Effector memory CD8-positive, alpha-beta T cell (primary cell): Measurements from ENCODE around the gene KCNQ1OT1.
A peak's percentile ranks its signal among the peaks of the same experiment; 100 is the strongest.

Experiments used
- ATAC-seq: fragments of 150-1000 bp; cut with Tn5 transposase; replicated peaks from 2 replicates; pipeline ENCODE4 v1.10.0; 2021; ENCODE audit warnings: mild to moderate bottlenecking, moderate library complexity
- DNase-seq, 3 experiments: peaks; one replicate each; pipeline ENCODE4 v3.0.0; 2021
- H3K27ac Mint-ChIP-seq, 2 donors: one replicate each; pipeline ENCODE4 v1.8.0; 2022; ENCODE audit warnings: mild to moderate bottlenecking in 2 of 2, mixed read lengths in 2 of 2, moderate library complexity in 2 of 2
- H3K27me3 Mint-ChIP-seq, 2 donors: one replicate each; pipeline ENCODE4 v1.8.0; 2022; ENCODE audit warnings: mixed read lengths in 2 of 2
- H3K36me3 Mint-ChIP-seq: one replicate; pipeline ENCODE4 v1.8.0; 2022; ENCODE audit warnings: mild to moderate bottlenecking, moderate library complexity, mixed read lengths; ENCODE audit not compliant: insufficient read depth
- H3K4me1 Mint-ChIP-seq, 2 donors: one replicate each; pipeline ENCODE4 v1.8.0; 2022; ENCODE audit warnings: low read depth in 2 of 2, mixed read lengths in 2 of 2
- H3K4me3 Mint-ChIP-seq, 2 donors: one replicate each; pipeline ENCODE4 v1.8.0; 2022; ENCODE audit warnings: mild to moderate bottlenecking in 2 of 2, mixed read lengths in 2 of 2, moderate library complexity in 2 of 2
- H3K9me3 Mint-ChIP-seq, 2 donors: one replicate each; pipeline ENCODE4 v1.8.0; 2022; ENCODE audit warnings: mixed read lengths in 2 of 2

The KCNQ1OT1 gene

DNA sequence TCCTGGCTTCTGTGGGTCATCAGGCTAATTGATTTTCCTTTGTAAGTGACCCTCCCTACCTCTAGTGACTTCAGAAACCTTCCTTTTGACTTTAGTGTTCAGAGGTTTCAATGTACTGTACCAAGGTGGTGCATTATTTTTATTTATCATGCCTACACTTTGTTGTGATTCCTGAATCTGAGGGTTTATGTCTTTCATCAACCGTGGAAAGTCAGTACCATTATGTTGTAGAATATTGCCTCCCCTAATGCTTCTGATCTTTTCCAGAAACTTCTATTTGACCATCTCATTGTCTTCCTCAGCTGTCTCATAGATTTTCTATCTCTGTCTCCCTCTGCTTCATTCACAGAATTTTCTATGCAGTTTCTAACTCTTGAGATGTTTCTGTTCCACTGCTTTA, 105.5 kb downstream of the KCNQ1OT1 start:
- DNase-seq = no peak
- ATAC-seq = no peak
- no peak overlapping the region for H3K4me3 Mint-ChIP-seq
- peaks cover 0 to 13% of the 10 kb centered on the region in 2 donors for H3K27me3 Mint-ChIP-seq
- no peak overlapping the region for H3K27ac Mint-ChIP-seq
- H3K4me1 Mint-ChIP-seq = no peaks in the 10 kb centered on the region
- no peaks in the 10 kb centered on the region for H3K9me3 Mint-ChIP-seq
- H3K36me3 Mint-ChIP-seq = no peaks in the 10 kb centered on the region

- Mint-ChIP-seq H3K27ac (no peak overlapping the region), H3K4me1 (no peaks in the 10 kb centered on the region), H3K4me3 (no peak overlapping the region), H3K36me3 (no peaks in the 10 kb centered on the region), H3K9me3 (no peaks in the 10 kb centered on the region), H3K27me3 (peaks cover 0 to 6% of the 10 kb centered on the region in 2 donors)
- DNase-seq (no peak), ATAC-seq (no peak)
These were observed 106.3 kb downstream of the KCNQ1OT1 start for GRCh38 chr11:2593393-2593950.

DNA sequence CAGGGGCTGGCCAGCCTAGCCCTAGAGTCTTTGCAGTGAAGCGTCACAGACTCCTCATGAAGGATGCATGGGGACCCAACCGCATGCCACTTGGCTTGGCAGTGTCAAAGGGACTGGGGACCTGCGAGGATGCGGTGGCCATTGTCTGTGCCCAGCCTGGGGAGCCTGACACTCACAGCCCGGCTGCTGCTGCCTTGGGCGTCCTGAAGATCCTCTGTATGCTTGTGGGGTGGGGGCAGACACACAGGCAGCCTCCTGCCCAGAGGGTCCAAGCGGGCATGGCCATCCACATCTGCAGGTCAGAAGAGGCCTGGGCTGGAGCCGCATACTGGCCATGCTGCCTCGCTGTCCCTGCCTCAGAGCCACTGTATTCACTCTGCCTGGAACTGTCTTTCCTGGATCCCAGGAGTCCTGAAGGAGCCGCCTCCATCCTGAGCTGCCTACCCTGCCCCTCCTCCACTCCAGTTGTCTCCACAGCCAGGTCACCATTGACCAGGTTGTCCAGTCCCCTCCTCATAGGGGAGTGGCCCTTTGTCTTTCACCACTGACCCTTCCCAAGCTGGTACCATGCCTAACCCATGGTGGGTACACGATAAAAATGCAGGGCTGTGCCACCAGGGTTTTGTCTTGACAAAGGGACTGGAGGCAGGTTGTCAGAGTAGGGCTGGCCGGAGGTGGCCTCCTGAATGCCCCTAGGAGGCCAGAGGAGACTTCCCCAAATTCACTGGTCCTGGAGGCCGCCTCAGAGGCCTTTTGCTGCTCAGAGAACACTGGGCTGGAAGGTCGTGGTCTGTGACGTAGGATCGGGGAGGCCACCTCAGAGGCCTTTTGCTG, 107.0 kb downstream of the KCNQ1OT1 start:
- peaks cover 0 to 3% of the 10 kb centered on the region in 2 donors for H3K27me3 Mint-ChIP-seq
- no peaks in the 10 kb centered on the region for H3K4me1 Mint-ChIP-seq
- no peak overlapping the region for H3K27ac Mint-ChIP-seq
- DNase-seq = no peak
- H3K36me3 Mint-ChIP-seq = no peaks in the 10 kb centered on the region
- no peak overlapping the region for H3K4me3 Mint-ChIP-seq
- ATAC-seq = no peak
- no peaks in the 10 kb centered on the region for H3K9me3 Mint-ChIP-seq

DNA sequence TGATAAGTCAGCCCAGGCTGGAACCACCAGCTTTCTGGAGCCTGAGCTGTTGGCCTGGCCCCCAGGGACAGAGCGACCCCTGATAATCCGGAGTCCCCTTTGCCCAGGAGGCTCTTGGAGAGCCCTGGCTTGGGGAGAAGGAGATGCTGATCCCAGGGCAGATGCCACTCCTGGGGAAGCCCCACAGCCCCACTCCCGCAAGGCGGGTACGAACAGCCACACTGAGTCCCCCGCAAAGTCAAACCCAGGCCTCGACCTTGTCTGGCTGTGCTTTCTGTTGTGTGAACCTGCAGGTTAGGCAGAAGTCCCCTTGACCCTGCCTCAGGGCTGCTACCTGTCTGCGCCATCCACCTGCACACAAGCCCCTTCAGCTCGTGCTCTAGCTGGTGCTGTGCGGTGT, 108.0 kb downstream of the KCNQ1OT1 start:
- H3K9me3 Mint-ChIP-seq = no peaks in the 10 kb centered on the region
- H3K27me3 Mint-ChIP-seq = no peaks in the 10 kb centered on the region
- no peak for ATAC-seq
- no peaks in the 10 kb centered on the region for H3K4me1 Mint-ChIP-seq
- H3K4me3 Mint-ChIP-seq = no peak overlapping the region
- no peaks in the 10 kb centered on the region for H3K36me3 Mint-ChIP-seq
- no peak overlapping the region for H3K27ac Mint-ChIP-seq
- DNase-seq = no peak

GRCh38 chr11:2590965-2591754, 108.6 kb downstream of the KCNQ1OT1 start:
- Mint-ChIP-seq H3K4me3 (no peak overlapping the region), H3K36me3 (no peaks in the 10 kb centered on the region), H3K27ac (peak overlapping the region in 1 of 2 donors; percentile 57), H3K27me3 (no peaks in the 10 kb centered on the region), H3K4me1 (no peaks in the 10 kb centered on the region), H3K9me3 (no peaks in the 10 kb centered on the region)
- ATAC-seq (no peak), DNase-seq (no peak)

DNA sequence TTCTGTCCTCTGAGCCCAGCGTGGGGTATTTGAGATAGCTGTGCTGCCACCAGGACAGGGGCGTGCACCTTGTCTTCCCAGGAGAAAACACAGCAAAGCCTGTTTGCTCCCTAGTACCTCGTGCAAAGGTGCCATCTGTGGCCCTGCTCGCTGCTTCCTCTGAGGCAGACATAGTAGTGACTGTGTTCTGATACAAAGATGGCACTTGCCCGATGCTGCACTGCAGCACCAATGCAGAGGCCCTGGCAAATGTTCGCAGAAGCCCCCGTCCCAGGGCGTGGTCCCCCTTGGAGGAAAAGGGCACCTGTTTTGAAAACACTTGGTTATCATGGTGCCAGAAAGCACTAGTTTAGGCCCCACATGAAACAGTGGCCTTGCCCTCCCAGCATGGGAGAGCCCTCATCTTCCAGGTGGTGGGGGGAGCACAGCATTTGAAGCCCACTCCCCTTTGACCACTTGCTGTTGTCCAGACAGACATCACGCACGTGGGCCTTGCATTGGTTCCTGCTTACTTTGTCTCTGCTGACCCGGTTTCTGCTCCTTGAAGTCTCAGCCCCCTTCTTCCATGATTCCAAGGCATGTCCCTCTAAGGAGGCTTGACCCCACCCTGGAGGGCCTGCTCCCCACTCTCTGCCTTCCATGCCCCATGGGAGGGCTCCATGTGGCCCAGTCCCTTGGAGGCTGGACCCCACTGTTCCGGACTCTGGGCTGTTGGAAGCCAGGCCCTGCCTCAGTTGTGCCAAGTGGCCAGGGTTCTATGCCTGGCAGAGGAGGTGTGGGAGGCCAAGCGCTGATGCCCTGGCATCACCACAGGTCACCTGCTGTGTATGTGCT, 109.4 kb downstream of the KCNQ1OT1 start:
- no peak for DNase-seq
- no peaks in the 10 kb centered on the region for H3K27me3 Mint-ChIP-seq
- no peaks in the 10 kb centered on the region for H3K4me1 Mint-ChIP-seq
- no peak overlapping the region for H3K4me3 Mint-ChIP-seq
- H3K9me3 Mint-ChIP-seq = no peaks in the 10 kb centered on the region
- no peak for ATAC-seq
- no peaks in the 10 kb centered on the region for H3K36me3 Mint-ChIP-seq
- peak overlapping the region in 1 of 2 donors; percentile 57 for H3K27ac Mint-ChIP-seq

- Mint-ChIP-seq H3K27ac (no peak overlapping the region), H3K4me1 (no peaks in the 10 kb centered on the region), H3K4me3 (no peak overlapping the region), H3K36me3 (no peaks in the 10 kb centered on the region), H3K27me3 (no peaks in the 10 kb centered on the region), H3K9me3 (no peaks in the 10 kb centered on the region)
- DNase-seq = no peak
- ATAC-seq = no peak
These were observed 110.3 kb downstream of the KCNQ1OT1 start for GRCh38 chr11:2589538-2589934.

- H3K36me3 Mint-ChIP-seq = no peaks in the 10 kb centered on the region
- no peaks in the 10 kb centered on the region for H3K9me3 Mint-ChIP-seq
- no peaks in the 10 kb centered on the region for H3K27me3 Mint-ChIP-seq
- H3K27ac Mint-ChIP-seq = no peak overlapping the region
- ATAC-seq = no peak
- no peak overlapping the region for H3K4me3 Mint-ChIP-seq
- no peaks in the 10 kb centered on the region for H3K4me1 Mint-ChIP-seq
- no peak for DNase-seq
These were observed 110.8 kb downstream of the KCNQ1OT1 start for GRCh38 chr11:2588809-2589537.

DNA sequence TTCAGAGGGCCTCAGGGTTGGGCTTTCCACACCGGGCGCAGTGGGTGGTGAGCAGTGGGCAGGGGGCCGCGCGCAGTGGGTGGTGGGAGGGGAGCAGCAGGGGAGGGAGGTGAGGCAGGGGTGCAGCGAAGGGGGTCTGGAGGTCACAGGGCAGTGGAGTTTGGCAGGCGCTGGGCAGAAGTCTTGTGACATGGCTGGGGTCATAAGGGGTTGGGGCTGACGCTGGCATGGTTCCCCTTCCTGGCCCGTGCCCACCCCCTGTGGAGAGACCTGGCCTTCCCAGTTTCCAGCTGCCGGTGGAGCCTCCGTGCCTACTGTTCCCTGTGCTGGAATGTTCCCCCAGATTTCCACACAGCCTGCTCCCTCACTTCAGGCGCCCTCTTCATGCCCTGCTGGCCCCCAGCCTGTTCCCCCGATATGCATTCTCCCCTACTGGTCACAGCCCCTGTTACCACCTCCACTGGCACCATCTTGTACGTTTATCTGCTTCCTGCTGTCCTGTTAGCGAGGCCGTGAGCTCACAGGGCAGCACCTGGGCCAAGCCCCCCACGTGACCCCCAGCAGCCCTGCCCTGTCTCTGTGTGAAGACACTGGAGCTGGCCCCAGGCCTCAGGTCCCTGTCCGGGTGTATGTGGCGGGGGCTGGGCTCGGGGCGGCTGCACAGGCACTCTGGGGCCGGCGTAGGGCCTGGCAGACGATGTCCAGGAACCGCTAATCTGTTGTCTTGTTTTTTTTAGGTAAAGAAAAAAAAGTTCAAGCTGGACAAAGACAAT, 111.6 kb downstream of the KCNQ1OT1 start:
- ATAC-seq (no peak), DNase-seq (no peak)
- H3K27ac Mint-ChIP-seq = no peak overlapping the region
- no peaks in the 10 kb centered on the region for H3K36me3 Mint-ChIP-seq
- H3K4me1 Mint-ChIP-seq = no peaks in the 10 kb centered on the region
- H3K9me3 Mint-ChIP-seq = no peaks in the 10 kb centered on the region
- no peak overlapping the region for H3K4me3 Mint-ChIP-seq
- H3K27me3 Mint-ChIP-seq = no peaks in the 10 kb centered on the region

- ATAC-seq (no peak), DNase-seq (no peak)
- Mint-ChIP-seq H3K4me3 (no peak overlapping the region), H3K27ac (no peak overlapping the region), H3K36me3 (no peaks in the 10 kb centered on the region), H3K4me1 (no peaks in the 10 kb centered on the region), H3K27me3 (no peaks in the 10 kb centered on the region), H3K9me3 (no peaks in the 10 kb centered on the region)
These were observed 112.5 kb downstream of the KCNQ1OT1 start for GRCh38 chr11:2587132-2587930.

DNA sequence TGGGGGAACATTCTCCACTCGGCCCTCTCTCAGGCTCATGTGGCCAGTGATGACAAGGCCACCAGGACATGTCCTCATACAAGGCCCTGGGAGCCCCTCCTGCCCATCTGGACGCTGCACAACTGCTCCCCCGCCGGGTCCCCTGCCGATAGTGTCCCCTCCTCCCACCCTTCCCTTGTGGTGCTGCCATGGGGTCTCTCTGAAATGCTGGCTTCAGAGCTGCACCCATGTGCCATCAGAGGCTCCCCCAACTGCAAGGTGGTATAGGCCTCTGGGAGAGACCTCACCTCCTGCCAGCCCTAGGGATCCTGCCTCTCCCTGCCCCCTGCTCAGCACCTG, 113.0 kb downstream of the KCNQ1OT1 start:
- DNase-seq = no peak
- no peak for ATAC-seq
- Mint-ChIP-seq H3K27me3 (no peaks in the 10 kb centered on the region), H3K4me3 (no peak overlapping the region), H3K27ac (no peak overlapping the region), H3K9me3 (no peaks in the 10 kb centered on the region), H3K36me3 (no peaks in the 10 kb centered on the region), H3K4me1 (no peaks in the 10 kb centered on the region)
